Measurements from ENCODE around the gene BCAS3. TPM values are rescaled to one million over a fixed set of nuclear protein-coding genes. Genes with fewer than 3 reads are reported as not detected.

Gene BCAS3
- total RNA-seq, 4 donors from 2014 or later = 41.0 to 81.4 (median 45.6) TPM

DNA sequence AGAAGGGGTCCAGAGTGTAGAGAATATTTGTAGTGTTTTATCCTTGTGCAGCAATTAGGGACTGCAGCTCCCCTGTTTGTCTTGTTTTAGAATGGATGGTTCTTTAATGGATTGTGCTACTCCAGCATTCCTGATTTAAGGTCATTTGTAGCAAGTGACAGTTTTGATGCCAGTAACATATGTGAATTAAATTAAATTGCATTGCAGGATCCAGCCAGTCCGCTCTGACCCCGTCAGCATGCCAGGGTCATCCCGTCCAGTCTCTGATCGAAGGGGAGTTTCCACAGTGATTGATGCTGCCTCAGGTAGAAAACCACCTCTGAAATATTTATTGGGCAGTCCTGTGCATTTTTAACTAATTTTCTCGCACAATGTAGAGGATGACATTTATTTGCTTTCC is 406.6 kb downstream of the BCAS3 start:
- peaks cover 3% of the 10 kb centered on the region for H3K36me3 ChIP-seq

DNA sequence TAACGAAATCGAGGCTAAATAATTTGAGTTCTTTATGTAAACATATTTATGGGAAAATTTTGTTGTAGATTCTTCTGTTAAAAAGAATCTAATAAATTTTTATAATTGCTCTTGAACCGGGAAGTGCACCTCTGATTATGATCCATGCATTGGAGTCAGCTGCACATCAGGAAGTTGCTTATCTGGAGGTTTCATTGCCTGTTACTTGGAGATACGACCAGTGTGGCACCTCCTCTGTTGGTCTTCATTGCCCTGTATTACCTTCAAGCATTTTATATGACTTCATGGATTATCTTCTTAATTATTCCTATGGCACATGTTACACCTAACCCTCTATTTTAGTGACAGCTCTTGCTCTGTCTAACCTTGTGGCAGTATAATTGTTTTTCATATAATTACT is 409.4 kb downstream of the BCAS3 start:
- Histone ChIP-seq H3K4me3 (no peak overlapping the region), H3K27ac (no peak overlapping the region), H3K4me1 (no peaks in the 10 kb centered on the region), H3K36me3 (no peaks in the 10 kb centered on the region), H3K27me3 (no peaks in the 10 kb centered on the region), H3K9me3 (peaks cover under 1% of the 10 kb centered on the region)
- no peak for DNase-seq (ENCODE audit: low spot score in 2 of 2)
- WGBS = 88% methylated on average over 4 of the region's 4 CpGs
- TF ChIP-seq POLR2A (IDR thresholded peaks at IDR 0.05) = no peak
- no peak for TF ChIP-seq EP300 (IDR thresholded peaks at IDR 0.05)
- TF ChIP-seq, protein P1, sequence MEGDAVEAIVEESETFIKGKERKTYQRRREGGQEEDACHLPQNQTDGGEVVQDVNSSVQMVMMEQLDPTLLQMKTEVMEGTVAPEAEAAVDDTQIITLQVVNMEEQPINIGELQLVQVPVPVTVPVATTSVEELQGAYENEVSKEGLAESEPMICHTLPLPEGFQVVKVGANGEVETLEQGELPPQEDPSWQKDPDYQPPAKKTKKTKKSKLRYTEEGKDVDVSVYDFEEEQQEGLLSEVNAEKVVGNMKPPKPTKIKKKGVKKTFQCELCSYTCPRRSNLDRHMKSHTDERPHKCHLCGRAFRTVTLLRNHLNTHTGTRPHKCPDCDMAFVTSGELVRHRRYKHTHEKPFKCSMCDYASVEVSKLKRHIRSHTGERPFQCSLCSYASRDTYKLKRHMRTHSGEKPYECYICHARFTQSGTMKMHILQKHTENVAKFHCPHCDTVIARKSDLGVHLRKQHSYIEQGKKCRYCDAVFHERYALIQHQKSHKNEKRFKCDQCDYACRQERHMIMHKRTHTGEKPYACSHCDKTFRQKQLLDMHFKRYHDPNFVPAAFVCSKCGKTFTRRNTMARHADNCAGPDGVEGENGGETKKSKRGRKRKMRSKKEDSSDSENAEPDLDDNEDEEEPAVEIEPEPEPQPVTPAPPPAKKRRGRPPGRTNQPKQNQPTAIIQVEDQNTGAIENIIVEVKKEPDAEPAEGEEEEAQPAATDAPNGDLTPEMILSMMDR (IDR thresholded peaks at IDR 0.05) = no peak
- TF ChIP-seq POLR2AphosphoS5 (IDR thresholded peaks at IDR 0.05) = no peak

More for the DNA sequence above, 406.6 kb downstream of the BCAS3 start:
- TF ChIP-seq, protein P1 (IDR thresholded peaks at IDR 0.05) = no peak
- TF ChIP-seq POLR2A (IDR thresholded peaks at IDR 0.05) (no peak), POLR2AphosphoS5 (IDR thresholded peaks at IDR 0.05) (no peak), EP300 (IDR thresholded peaks at IDR 0.05) (no peak)
- Histone ChIP-seq H3K4me1 (no peaks in the 10 kb centered on the region), H3K27ac (no peak overlapping the region), H3K27me3 (no peaks in the 10 kb centered on the region), H3K4me3 (no peak overlapping the region), H3K9me3 (no peaks in the 10 kb centered on the region)
- 94% methylated on average over 5 of the region's 5 CpGs for WGBS
- DNase-seq (ENCODE audit: low spot score in 2 of 2) = no peak

DNA sequence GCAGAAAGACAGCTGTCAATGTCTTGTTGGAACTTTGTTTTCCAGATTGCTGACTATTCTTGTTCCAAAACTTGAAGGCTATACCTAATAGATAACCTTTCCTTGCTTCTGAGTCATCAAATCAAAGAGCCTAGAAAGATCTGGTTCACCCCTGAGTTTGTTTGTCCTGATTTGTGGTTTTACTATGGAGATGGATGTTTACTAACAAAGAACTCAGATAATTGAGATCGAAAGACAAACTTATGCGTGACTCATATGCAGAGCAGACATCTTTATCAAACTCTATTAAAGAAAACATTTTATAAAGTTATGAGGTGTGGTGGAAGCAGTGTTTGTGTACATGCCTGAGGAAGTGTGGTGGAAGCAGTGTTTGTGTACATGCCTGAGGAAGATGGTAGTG is 410.9 kb downstream of the BCAS3 start:
- Histone ChIP-seq H3K36me3 (no peaks in the 10 kb centered on the region), H3K9me3 (peaks cover 4% of the 10 kb centered on the region), H3K27ac (no peak overlapping the region), H3K4me3 (no peak overlapping the region), H3K4me1 (no peaks in the 10 kb centered on the region), H3K27me3 (no peaks in the 10 kb centered on the region)
- 74% methylated on average over 2 of the region's 2 CpGs for WGBS
- DNase-seq (ENCODE audit: low spot score in 2 of 2) = no peak
- TF ChIP-seq POLR2A (IDR thresholded peaks at IDR 0.05) (no peak), EP300 (IDR thresholded peaks at IDR 0.05) (no peak), POLR2AphosphoS5 (IDR thresholded peaks at IDR 0.05) (no peak)
- TF ChIP-seq, protein P1 (IDR thresholded peaks at IDR 0.05) = no peak

- Histone ChIP-seq H3K27ac (no peak overlapping the region), H3K9me3 (peaks cover 4% of the 10 kb centered on the region), H3K4me1 (no peaks in the 10 kb centered on the region), H3K36me3 (no peaks in the 10 kb centered on the region), H3K27me3 (no peaks in the 10 kb centered on the region), H3K4me3 (no peak overlapping the region)
- WGBS = 92% methylated on average over 1 of the region's 1 CpG
- no peak for DNase-seq (ENCODE audit: low spot score in 2 of 2)
- TF ChIP-seq POLR2A (IDR thresholded peaks at IDR 0.05) (no peak), POLR2AphosphoS5 (IDR thresholded peaks at IDR 0.05) (no peak), EP300 (IDR thresholded peaks at IDR 0.05) (no peak)
- TF ChIP-seq, protein P1 (IDR thresholded peaks at IDR 0.05) = no peak
These were observed 413.4 kb downstream of the BCAS3 start for GRCh38 chr17:61091096-61091495.

GRCh38 chr17:61097781-61098180 is 420.1 kb downstream of the BCAS3 start:
- no peaks in the 10 kb centered on the region for H3K9me3 ChIP-seq
- no peak overlapping the region for H3K27ac ChIP-seq
- WGBS = 50% methylated on average over 1 of the region's 1 CpG
- H3K4me1 ChIP-seq = no peaks in the 10 kb centered on the region
- no peak for DNase-seq (ENCODE audit: low spot score in 2 of 2)
- TF ChIP-seq EP300 (IDR thresholded peaks at IDR 0.05) = no peak
- H3K36me3 ChIP-seq = no peaks in the 10 kb centered on the region
- no peak overlapping the region for H3K4me3 ChIP-seq
- H3K27me3 ChIP-seq = no peaks in the 10 kb centered on the region

GRCh38 chr17:61106354-61106753 is 428.7 kb downstream of the BCAS3 start:
- Histone ChIP-seq H3K4me1 (no peaks in the 10 kb centered on the region), H3K9me3 (no peaks in the 10 kb centered on the region), H3K27ac (no peak overlapping the region), H3K27me3 (no peaks in the 10 kb centered on the region), H3K36me3 (no peaks in the 10 kb centered on the region), H3K4me3 (no peak overlapping the region)
- 92% methylated on average over 4 of the region's 4 CpGs for WGBS
- DNase-seq (ENCODE audit: low spot score in 2 of 2) = no peak
- no peak for TF ChIP-seq POLR2AphosphoS5 (IDR thresholded peaks at IDR 0.05)
- TF ChIP-seq POLR2A (IDR thresholded peaks at IDR 0.05) = no peak
- no peak for TF ChIP-seq EP300 (IDR thresholded peaks at IDR 0.05)
- TF ChIP-seq, protein P1 (IDR thresholded peaks at IDR 0.05) = no peak
